ENCODE data around the gene TBL3.

- TF ChIP-seq CTCF (IDR thresholded peaks at IDR 0.05; ENCODE audit: insufficient read depth, low read depth, low read length) (no peak), EZH2 (IDR thresholded peaks at IDR 0.05; ENCODE audit: insufficient read depth, low read length) (no peak)
These were observed 19.7 kb downstream of the TBL3 start for GRCh38 chr16:1991588-1991947.
